GM11168 (cell line): ENCODE data around the gene KRTAP10-7.

ENCODE experiments used
- in situ Hi-C: fragments of 300-500 bp; cut with MboI; formaldehyde crosslinking; loops from one replicate; pipeline ENCODE4 v1.12.0; 2022; ENCODE audit warnings: low sequenced_read_pairs; ENCODE audit not compliant: unreplicated experiment

KRTAP10-7 gene

GRCh38 chr21:44650265-44650972, 50.0 kb downstream of the KRTAP10-7 start:
- in situ Hi-C loops, result no loop called here

- in situ Hi-C loops, result no loop called here
These were observed 50.7 kb downstream of the KRTAP10-7 start for GRCh38 chr21:44650973-44651675.
